Measurements from ENCODE around the gene ZNF282. TPM values are rescaled to one million over a fixed set of nuclear protein-coding genes. Genes with fewer than 3 reads are reported as not detected.
A peak's percentile ranks its signal among the peaks of the same experiment; 100 is the strongest.

The ZNF282 gene
- total and polyA plus RNA-seq, 12 donors, result 6.7 to 19.9 (median 12.3) TPM

DNA sequence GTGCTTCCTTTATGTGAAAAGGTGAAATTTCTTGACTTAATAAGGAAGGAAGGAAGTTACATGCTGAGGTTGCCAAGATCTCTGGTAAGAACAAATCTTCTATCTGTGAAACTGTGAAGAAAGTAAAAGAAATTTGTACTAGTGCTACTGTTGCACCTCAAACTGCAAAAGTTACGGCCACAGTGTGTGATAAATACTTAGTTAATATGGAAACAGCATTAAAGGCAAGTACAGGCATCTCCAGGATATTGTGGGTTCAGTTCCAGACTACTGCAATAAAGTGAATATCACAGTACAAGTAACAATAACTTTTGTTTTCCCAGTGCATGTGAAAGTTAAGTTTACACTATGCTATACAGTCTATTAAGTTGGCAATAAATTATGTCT lies 22.8 kb upstream of the ZNF282 start:
- Histone ChIP-seq H3K27ac (no peak overlapping the region), H3K9me3 (no peaks in the 10 kb centered on the region), H3K4me3 (no peak overlapping the region), H3K36me3 (peaks cover 0 to 100% (median 49%) of the 10 kb centered on the region in 9 donors), H3K27me3 (no peaks in the 10 kb centered on the region), H3K4me1 (peaks cover 0 to 7% (median 0%) of the 10 kb centered on the region in 9 donors)
- ATAC-seq, result no peak
- 91 to 95% methylated on average over 1 of the region's 1 CpG for WGBS, 2 donors
- intact Hi-C loops (cut with DNase I), result no loop called here
- no peak for DNase-seq
- TF ChIP-seq, protein P1, sequence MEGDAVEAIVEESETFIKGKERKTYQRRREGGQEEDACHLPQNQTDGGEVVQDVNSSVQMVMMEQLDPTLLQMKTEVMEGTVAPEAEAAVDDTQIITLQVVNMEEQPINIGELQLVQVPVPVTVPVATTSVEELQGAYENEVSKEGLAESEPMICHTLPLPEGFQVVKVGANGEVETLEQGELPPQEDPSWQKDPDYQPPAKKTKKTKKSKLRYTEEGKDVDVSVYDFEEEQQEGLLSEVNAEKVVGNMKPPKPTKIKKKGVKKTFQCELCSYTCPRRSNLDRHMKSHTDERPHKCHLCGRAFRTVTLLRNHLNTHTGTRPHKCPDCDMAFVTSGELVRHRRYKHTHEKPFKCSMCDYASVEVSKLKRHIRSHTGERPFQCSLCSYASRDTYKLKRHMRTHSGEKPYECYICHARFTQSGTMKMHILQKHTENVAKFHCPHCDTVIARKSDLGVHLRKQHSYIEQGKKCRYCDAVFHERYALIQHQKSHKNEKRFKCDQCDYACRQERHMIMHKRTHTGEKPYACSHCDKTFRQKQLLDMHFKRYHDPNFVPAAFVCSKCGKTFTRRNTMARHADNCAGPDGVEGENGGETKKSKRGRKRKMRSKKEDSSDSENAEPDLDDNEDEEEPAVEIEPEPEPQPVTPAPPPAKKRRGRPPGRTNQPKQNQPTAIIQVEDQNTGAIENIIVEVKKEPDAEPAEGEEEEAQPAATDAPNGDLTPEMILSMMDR (IDR thresholded peaks at IDR 0.05), result no peak

DNA sequence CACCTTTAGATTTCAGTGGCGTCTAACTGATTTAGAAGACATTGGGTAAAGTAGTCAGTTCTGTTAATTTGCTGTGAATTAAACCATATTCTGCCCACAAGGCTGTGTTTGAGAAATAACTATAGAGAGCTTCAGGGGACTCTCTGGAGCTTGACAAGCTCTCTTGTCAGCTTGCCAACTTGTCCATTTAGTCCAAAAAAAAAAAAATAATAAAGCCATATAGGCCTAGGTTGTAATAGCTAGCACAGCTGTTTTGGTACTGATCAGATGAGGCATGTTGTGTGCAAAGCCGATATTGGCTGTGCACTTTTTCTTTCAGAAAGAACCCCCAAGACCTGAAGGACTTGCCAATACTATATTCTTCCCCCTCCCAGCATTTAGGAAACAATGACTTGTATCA lies 20.2 kb upstream of the ZNF282 start:
- Histone ChIP-seq H3K4me1 (peaks cover 0 to 7% (median under 1%) of the 10 kb centered on the region in 9 donors), H3K27me3 (no peaks in the 10 kb centered on the region), H3K27ac (no peak overlapping the region), H3K36me3 (peaks cover 0 to 100% (median 43%) of the 10 kb centered on the region in 9 donors), H3K4me3 (no peak overlapping the region), H3K9me3 (no peaks in the 10 kb centered on the region)
- intact Hi-C loops (cut with DNase I), result no loop called here
- TF ChIP-seq, protein P1 (IDR thresholded peaks at IDR 0.05), result no peak
- WGBS, 2 donors, result 92 to 95% methylated on average over 2 of the region's 2 CpGs
- DNase-seq (no peak), ATAC-seq (no peak)

DNA sequence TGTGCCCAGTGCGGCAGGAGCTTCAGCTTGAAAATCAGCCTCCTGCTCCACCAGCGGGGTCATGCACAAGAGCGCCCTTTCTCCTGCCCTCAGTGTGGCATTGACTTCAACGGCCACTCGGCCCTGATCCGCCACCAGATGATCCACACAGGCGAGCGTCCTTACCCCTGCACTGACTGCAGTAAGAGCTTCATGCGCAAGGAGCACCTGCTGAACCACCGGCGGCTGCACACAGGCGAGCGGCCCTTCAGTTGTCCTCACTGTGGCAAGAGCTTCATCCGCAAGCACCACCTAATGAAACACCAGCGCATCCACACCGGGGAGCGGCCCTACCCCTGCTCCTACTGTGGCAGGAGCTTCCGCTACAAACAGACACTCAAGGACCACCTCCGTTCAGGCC lies 16.1 kb upstream of the ZNF282 start:
- Histone ChIP-seq H3K4me1 (peaks cover 0 to 17% (median 13%) of the 10 kb centered on the region in 9 donors), H3K36me3 (peaks cover 0 to 84% (median 44%) of the 10 kb centered on the region in 9 donors), H3K4me3 (no peak overlapping the region), H3K27ac (no peak overlapping the region), H3K27me3 (no peaks in the 10 kb centered on the region), H3K9me3 (no peaks in the 10 kb centered on the region)
- DNase-seq, result no peak
- WGBS, 2 donors, result 97 to 98% methylated on average over 19 of the region's 19 CpGs
- no peak for ATAC-seq
- TF ChIP-seq, protein P1 (IDR thresholded peaks at IDR 0.05), result no peak
- intact Hi-C loops (cut with DNase I), result no loop called here

DNA sequence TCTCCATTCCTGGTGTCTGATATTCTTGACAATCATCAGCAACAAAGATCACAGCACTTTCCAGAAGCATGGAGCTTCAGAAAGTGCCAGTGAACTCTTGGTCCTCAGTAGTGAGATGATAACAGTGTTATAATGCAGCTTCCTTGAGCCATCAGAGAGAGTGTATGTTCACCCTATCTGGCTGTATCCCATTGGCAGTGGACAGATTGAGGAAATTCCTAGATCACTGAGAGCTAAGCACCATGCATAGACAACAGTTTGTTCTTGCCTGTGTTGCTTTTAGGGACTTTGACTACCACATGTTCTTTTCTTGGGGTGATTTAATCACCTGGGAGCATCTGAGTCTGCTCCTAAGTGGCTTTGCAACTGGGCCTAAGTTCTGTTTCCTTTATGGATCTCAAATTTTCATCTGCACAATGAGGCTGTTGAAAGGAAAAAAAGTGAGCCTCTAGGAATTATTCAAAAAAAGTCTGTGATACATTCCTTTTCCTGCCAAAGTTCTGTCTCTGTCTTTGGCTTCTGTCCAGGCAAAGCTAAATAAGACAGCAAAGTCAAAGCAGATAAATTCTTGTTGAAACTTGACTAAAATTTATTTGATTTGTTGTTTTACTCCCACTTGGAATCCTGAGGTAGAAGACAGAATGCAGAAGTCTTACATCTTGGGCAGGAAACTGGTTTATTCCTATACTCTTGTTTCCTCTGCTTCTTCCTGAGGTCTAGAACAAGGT lies 14.5 kb upstream of the ZNF282 start:
- no peaks in the 10 kb centered on the region for H3K27me3 ChIP-seq
- ATAC-seq (no peak), DNase-seq (no peak)
- peak overlapping the region in 2 of 10 donors; percentile 1 to 4 for H3K27ac ChIP-seq
- TF ChIP-seq, protein P1 (IDR thresholded peaks at IDR 0.05), result no peak
- peaks cover 0 to 68% (median 43%) of the 10 kb centered on the region in 9 donors for H3K36me3 ChIP-seq
- H3K9me3 ChIP-seq, result no peaks in the 10 kb centered on the region
- intact Hi-C loops (cut with DNase I), result no loop called here
- peaks cover 0 to 17% (median 13%) of the 10 kb centered on the region in 9 donors for H3K4me1 ChIP-seq
- no peak overlapping the region for H3K4me3 ChIP-seq
